A549 (cell line): ENCODE results near the gene SEMA6B.

Experiments used
- CTCF ChIP-seq: fragments of >200 bp; sonication (Bioruptor Twin); formaldehyde crosslinking; IDR thresholded peaks from 3 replicates; pipeline ENCODE4 v1.5.1; 2016
- GATA3 ChIP-seq: IDR thresholded peaks from 2 replicates; pipeline ENCODE4 v1.6.1; 2012; ENCODE audit warnings: borderline replicate concordance
- HOXA7 ChIP-seq: fragments of 250-450 bp; sonication (Bioruptor Pico); IDR thresholded peaks from 2 replicates; pipeline ENCODE4 v1.5.0; 2020; ENCODE audit warnings: mild to moderate bottlenecking, moderate library complexity
- MAFK ChIP-seq: fragments of 450-650 bp; IDR thresholded peaks from 2 replicates; pipeline ENCODE4 v1.6.1; 2014; ENCODE audit not compliant: partially characterized antibody
- NFE2L2 ChIP-seq: fragments of 150-350 bp; conservative IDR thresholded peaks from 2 replicates; pipeline ENCODE4 v1.6.1; 2014; ENCODE audit warnings: low read length
- NR3C1 ChIP-seq: fragments of >200 bp; sonication (Bioruptor Twin); formaldehyde crosslinking; IDR thresholded peaks from 3 replicates; pipeline ENCODE4 v1.6.1; 2017
- RAD21 ChIP-seq, 2 experiments: fragments of >200 bp in 1 of 2; sonication (Bioruptor Twin) in 1 of 2; formaldehyde crosslinking in 1 of 2; IDR thresholded peaks in 1 of 2; conservative IDR thresholded peaks in 1 of 2; 2 replicates in 1 of 2; 3 replicates in 1 of 2; pipeline ENCODE4 v1.6.1; 2012 to 2018; ENCODE audit warnings: inconsistent platforms in 1 of 2
- REST ChIP-seq: fragments of 200-600 bp; sonication (generic); IDR thresholded peaks from 2 replicates; pipeline ENCODE4 v1.6.1; 2016; ENCODE audit warnings: antibody characterized with exemption, mild to moderate bottlenecking, moderate library complexity
- TP53 ChIP-seq: fragments of 250-450 bp; sonication (Bioruptor Pico); IDR thresholded peaks from 2 replicates; pipeline ENCODE4 v1.5.0; 2021; ENCODE audit warnings: mild to moderate bottlenecking, moderate library complexity
- USF2 ChIP-seq: fragments of 450-650 bp; IDR thresholded peaks from 2 replicates; pipeline ENCODE4 v1.6.1; 2014; ENCODE audit warnings: antibody characterized with exemption
- ZC3H11A ChIP-seq: fragments of 450-650 bp; IDR thresholded peaks from 2 replicates; pipeline ENCODE4 v1.6.1; 2014; ENCODE audit warnings: antibody characterized with exemption, mild to moderate bottlenecking

GRCh38 chr19:4512070-4512469, 47.4 kb downstream of the SEMA6B start:
- TF ChIP-seq CTCF (no peak), MAFK (no peak), TP53 (CRISPR knock-in tag) (no peak), REST (no peak), RAD21 (conservative IDR thresholded peaks at IDR 0.05 in 1 of 2, IDR thresholded peaks at IDR 0.05 in 1 of 2) (no peak), ZC3H11A (no peak), NFE2L2 (no peak), HOXA7 (CRISPR knock-in tag) (no peak), USF2 (no peak), NR3C1 (no peak), GATA3 (no peak)
